ENCODE results near the gene GXYLT1.

- TF ChIP-seq CTCF (IDR thresholded peaks at IDR 0.05) = no peak
- no peak for TF ChIP-seq POLR2A (IDR thresholded peaks at IDR 0.05)
These were observed 74.6 kb downstream of the GXYLT1 start for GRCh38 chr12:42070036-42070435.
